ENCODE results near the gene ZNF641.

The ZNF641 gene

GRCh38 chr12:48379794-48380193 is 29.1 kb upstream of the ZNF641 start:
- Histone ChIP-seq H2AFZ (ENCODE audit: low read length) (no peak overlapping the region), H3K36me3 (ENCODE audit: insufficient read depth, low read length) (no peaks in the 10 kb centered on the region), H3K79me2 (ENCODE audit: insufficient read depth, low read length) (no peaks in the 10 kb centered on the region), H3K4me1 (ENCODE audit: insufficient read depth, low read length, poor library complexity, severe bottlenecking) (no peaks in the 10 kb centered on the region), H3K4me3 (ENCODE audit: low read length, poor library complexity, severe bottlenecking) (no peak overlapping the region), H3F3A (ENCODE audit: low read depth) (no peaks in the 10 kb centered on the region), H3K4me2 (ENCODE audit: low read depth, low read length, poor library complexity, severe bottlenecking) (no peak overlapping the region), H4K20me1 (ENCODE audit: insufficient read depth, low read length, poor library complexity, severe bottlenecking) (no peaks in the 10 kb centered on the region), H3K9me3 (ENCODE audit: insufficient read depth, low read depth, low read length) (no peaks in the 10 kb centered on the region), H3K27me3 (ENCODE audit: insufficient read depth, low read length, poor library complexity, severe bottlenecking) (no peaks in the 10 kb centered on the region), H3K9me2 (replicated peaks; ENCODE audit: low read depth, low read length) (no peaks in the 10 kb centered on the region), H3K9ac (ENCODE audit: low read depth, low read length, poor library complexity, severe bottlenecking) (no peak overlapping the region)
- TF ChIP-seq, protein P1, sequence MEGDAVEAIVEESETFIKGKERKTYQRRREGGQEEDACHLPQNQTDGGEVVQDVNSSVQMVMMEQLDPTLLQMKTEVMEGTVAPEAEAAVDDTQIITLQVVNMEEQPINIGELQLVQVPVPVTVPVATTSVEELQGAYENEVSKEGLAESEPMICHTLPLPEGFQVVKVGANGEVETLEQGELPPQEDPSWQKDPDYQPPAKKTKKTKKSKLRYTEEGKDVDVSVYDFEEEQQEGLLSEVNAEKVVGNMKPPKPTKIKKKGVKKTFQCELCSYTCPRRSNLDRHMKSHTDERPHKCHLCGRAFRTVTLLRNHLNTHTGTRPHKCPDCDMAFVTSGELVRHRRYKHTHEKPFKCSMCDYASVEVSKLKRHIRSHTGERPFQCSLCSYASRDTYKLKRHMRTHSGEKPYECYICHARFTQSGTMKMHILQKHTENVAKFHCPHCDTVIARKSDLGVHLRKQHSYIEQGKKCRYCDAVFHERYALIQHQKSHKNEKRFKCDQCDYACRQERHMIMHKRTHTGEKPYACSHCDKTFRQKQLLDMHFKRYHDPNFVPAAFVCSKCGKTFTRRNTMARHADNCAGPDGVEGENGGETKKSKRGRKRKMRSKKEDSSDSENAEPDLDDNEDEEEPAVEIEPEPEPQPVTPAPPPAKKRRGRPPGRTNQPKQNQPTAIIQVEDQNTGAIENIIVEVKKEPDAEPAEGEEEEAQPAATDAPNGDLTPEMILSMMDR (conservative IDR thresholded peaks at IDR 0.05; ENCODE audit: low read length) = no peak
- TF ChIP-seq EZH2phosphoT487 (IDR thresholded peaks at IDR 0.05; ENCODE audit: borderline replicate concordance) = no peak

DNA sequence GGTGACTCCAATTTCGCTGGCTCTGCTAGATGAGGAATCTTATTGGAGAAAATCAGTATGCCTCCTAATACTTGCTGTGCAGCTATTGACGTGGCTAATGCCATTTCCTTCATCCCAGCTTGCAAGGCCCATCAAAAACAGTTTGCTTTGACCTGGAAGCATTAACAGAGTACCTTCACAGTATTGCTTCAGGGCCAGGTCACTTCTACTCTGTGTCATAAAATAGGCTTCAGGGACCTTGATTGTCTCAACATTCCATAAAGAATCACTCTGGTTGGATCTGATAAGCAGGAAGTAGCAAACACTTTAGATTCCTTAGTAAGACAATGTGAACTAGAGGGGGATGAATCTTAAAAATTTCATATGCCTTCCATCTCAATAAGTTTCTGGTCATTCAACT is 26.9 kb upstream of the ZNF641 start:
- Histone ChIP-seq H3K27me3 (ENCODE audit: insufficient read depth, low read length, poor library complexity, severe bottlenecking) (no peaks in the 10 kb centered on the region), H3K9me2 (replicated peaks; ENCODE audit: low read depth, low read length) (no peaks in the 10 kb centered on the region), H3K9ac (ENCODE audit: low read depth, low read length, poor library complexity, severe bottlenecking) (no peak overlapping the region), H2AFZ (ENCODE audit: low read length) (no peak overlapping the region), H3K4me3 (ENCODE audit: low read length, poor library complexity, severe bottlenecking) (no peak overlapping the region), H4K20me1 (ENCODE audit: insufficient read depth, low read length, poor library complexity, severe bottlenecking) (no peaks in the 10 kb centered on the region), H3K36me3 (ENCODE audit: insufficient read depth, low read length) (no peaks in the 10 kb centered on the region), H3K9me3 (ENCODE audit: insufficient read depth, low read depth, low read length) (no peaks in the 10 kb centered on the region), H3K4me2 (ENCODE audit: low read depth, low read length, poor library complexity, severe bottlenecking) (no peak overlapping the region), H3F3A (ENCODE audit: low read depth) (no peaks in the 10 kb centered on the region), H3K4me1 (ENCODE audit: insufficient read depth, low read length, poor library complexity, severe bottlenecking) (no peaks in the 10 kb centered on the region), H3K79me2 (ENCODE audit: insufficient read depth, low read length) (no peaks in the 10 kb centered on the region)
- TF ChIP-seq, protein P1 (conservative IDR thresholded peaks at IDR 0.05; ENCODE audit: low read length) = no peak
- no peak for TF ChIP-seq EZH2phosphoT487 (IDR thresholded peaks at IDR 0.05; ENCODE audit: borderline replicate concordance)

DNA sequence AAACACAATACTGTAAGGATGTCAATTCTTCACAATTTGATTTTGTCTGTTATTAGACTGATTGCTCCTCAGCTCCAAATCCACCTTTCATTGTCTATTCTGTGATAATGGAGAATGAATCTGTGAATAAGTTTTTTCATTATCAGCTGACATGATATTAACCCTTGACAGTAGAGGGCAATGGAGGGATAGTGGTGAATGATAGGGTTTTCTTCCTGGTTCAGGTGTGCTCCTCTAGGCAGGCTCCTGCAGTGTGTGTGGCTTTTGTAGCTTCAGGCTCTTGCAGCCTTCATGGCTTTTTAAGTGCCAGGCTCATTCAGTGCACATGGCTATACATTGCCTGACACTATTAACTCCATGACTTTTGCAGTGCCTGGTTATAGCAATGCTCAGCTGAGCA is 23.4 kb upstream of the ZNF641 start:
- H3K79me2 ChIP-seq (ENCODE audit: insufficient read depth, low read length) = no peaks in the 10 kb centered on the region
- TF ChIP-seq, protein P1 (conservative IDR thresholded peaks at IDR 0.05; ENCODE audit: low read length) = 0 out of 2 replicates have a peak, but pooled peaks have one; percentile 8
- no peak for TF ChIP-seq EZH2phosphoT487 (IDR thresholded peaks at IDR 0.05; ENCODE audit: borderline replicate concordance)
- H3K9ac ChIP-seq (ENCODE audit: low read depth, low read length, poor library complexity, severe bottlenecking) = no peak overlapping the region
- H3K4me1 ChIP-seq (ENCODE audit: insufficient read depth, low read length, poor library complexity, severe bottlenecking) = no peaks in the 10 kb centered on the region
- H3K9me2 ChIP-seq (replicated peaks; ENCODE audit: low read depth, low read length) = no peaks in the 10 kb centered on the region
- no peaks in the 10 kb centered on the region for H4K20me1 ChIP-seq (ENCODE audit: insufficient read depth, low read length, poor library complexity, severe bottlenecking)
- H3K27me3 ChIP-seq (ENCODE audit: insufficient read depth, low read length, poor library complexity, severe bottlenecking) = peaks cover 6% of the 10 kb centered on the region
- H3K4me3 ChIP-seq (ENCODE audit: low read length, poor library complexity, severe bottlenecking) = no peak overlapping the region
- no peaks in the 10 kb centered on the region for H3K36me3 ChIP-seq (ENCODE audit: insufficient read depth, low read length)
- no peak overlapping the region for H2AFZ ChIP-seq (ENCODE audit: low read length)
- H3K9me3 ChIP-seq (ENCODE audit: insufficient read depth, low read depth, low read length) = no peaks in the 10 kb centered on the region
- no peaks in the 10 kb centered on the region for H3F3A ChIP-seq (ENCODE audit: low read depth)
- no peak overlapping the region for H3K4me2 ChIP-seq (ENCODE audit: low read depth, low read length, poor library complexity, severe bottlenecking)
